ENCODE measurements around the gene OR5AU1. TPM values are rescaled to one million over a fixed set of nuclear protein-coding genes. Genes with fewer than 3 reads are reported as not detected.

The OR5AU1 gene
- total and polyA plus RNA-seq, 2 of the 13 experiments (the other 11 are each of a cell fraction or from before 2014, with no cell fraction given) = not detected

GRCh38 chr14:21192875-21193535 is 37.1 kb upstream of the OR5AU1 start (continued):
- TF ChIP-seq STAT6 (CRISPR knock-in tag; IDR thresholded peaks at IDR 0.05; ENCODE audit: borderline replicate concordance) = no peak
- TF ChIP-seq KLF6 (CRISPR knock-in tag; IDR thresholded peaks at IDR 0.05) = no peak
- no peak for TF ChIP-seq ATF7-NPFF (CRISPR knock-in tag; IDR thresholded peaks at IDR 0.05; ENCODE audit: low read depth)
- TF ChIP-seq PHF8 (CRISPR knock-in tag; IDR thresholded peaks at IDR 0.05) = no peak
- no peak for TF ChIP-seq ZNF562 (CRISPR knock-in tag; IDR thresholded peaks at IDR 0.05; ENCODE audit: borderline replicate concordance)
- TF ChIP-seq E2F5 (CRISPR knock-in tag; conservative IDR thresholded peaks at IDR 0.05) = no peak
- no peak for TF ChIP-seq MAFK (conservative IDR thresholded peaks at IDR 0.05 in 1 of 2, IDR thresholded peaks at IDR 0.05 in 1 of 2; ENCODE audit: low read length in 2 of 2)
- TF ChIP-seq ZNF768 (CRISPR knock-in tag; IDR thresholded peaks at IDR 0.05) = peak; percentile 47; the same call in 1 of the 2 replicates
- no peak for TF ChIP-seq ZFP36L2 (CRISPR knock-in tag; IDR thresholded peaks at IDR 0.05)
- TF ChIP-seq KLF12 (CRISPR knock-in tag; IDR thresholded peaks at IDR 0.05; ENCODE audit: borderline replicate concordance) = no peak
- TF ChIP-seq ZSCAN25 (CRISPR knock-in tag; IDR thresholded peaks at IDR 0.05) = no peak
- no peak for TF ChIP-seq ARHGAP35 (CRISPR knock-in tag; IDR thresholded peaks at IDR 0.05; ENCODE audit: borderline replicate concordance)
- no peak for TF ChIP-seq ZBTB42 (CRISPR knock-in tag; IDR thresholded peaks at IDR 0.05)
- no peak for TF ChIP-seq ZNF704 (CRISPR knock-in tag; IDR thresholded peaks at IDR 0.05; ENCODE audit: borderline replicate concordance)
- no peak for TF ChIP-seq ZNF251 (CRISPR knock-in tag; IDR thresholded peaks at IDR 0.05)
- no peak for TF ChIP-seq CC2D1A (CRISPR knock-in tag; IDR thresholded peaks at IDR 0.05)
- TF ChIP-seq CREB1 (IDR thresholded peaks at IDR 0.05) = no peak
- no peak for TF ChIP-seq CREB1 (CRISPR knock-in tag; IDR thresholded peaks at IDR 0.05)
- TF ChIP-seq ZNF672 (CRISPR knock-in tag; IDR thresholded peaks at IDR 0.05) = no peak
- TF ChIP-seq ZNF496 (CRISPR knock-in tag; IDR thresholded peaks at IDR 0.05; ENCODE audit: insufficient replicate concordance) = no peak
- TF ChIP-seq RELA (CRISPR knock-in tag; IDR thresholded peaks at IDR 0.05) = no peak
- no peak for TF ChIP-seq JARID2 (CRISPR knock-in tag; IDR thresholded peaks at IDR 0.05; ENCODE audit: insufficient replicate concordance)
- TF ChIP-seq ZNF205 (CRISPR knock-in tag; IDR thresholded peaks at IDR 0.05) = no peak
- 0 out of 2 replicates have a peak, but pooled peaks have one; percentile 70 for TF ChIP-seq ZNF83 (CRISPR knock-in tag; IDR thresholded peaks at IDR 0.05; ENCODE audit: borderline replicate concordance)
- no peak for TF ChIP-seq SMARCC2 (IDR thresholded peaks at IDR 0.05)
- TF ChIP-seq CEBPG (CRISPR knock-in tag; IDR thresholded peaks at IDR 0.05) = 0 out of 2 replicates have a peak, but pooled peaks have one; percentile 26
